NCI-H1694 treated with DMSO at 0.1 percent for 48 hours (cell line): ENCODE data around the gene SH3GLB2.

Source experiments
- DNase-seq: peaks from one replicate; lab custom pipeline; 2025; lab: John Stamatoyannopoulos, UW

The SH3GLB2 gene

GRCh38 chr9:129028192-129028966 is at the start of gene SH3GLB2:
Gene SH3GLB2 (minus strand): TSS chr9:129028331. CDS start chr9:129028154, 177 bp downstream.
- peak; percentile 66 for DNase-seq

- DNase-seq = no peak
These were observed 49.1 kb upstream of the SH3GLB2 start for GRCh38 chr9:129077236-129077635.

- DNase-seq = no peak
These were observed 48.5 kb upstream of the SH3GLB2 start for GRCh38 chr9:129076640-129077037.

- no peak for DNase-seq
These were observed 48.0 kb upstream of the SH3GLB2 start for GRCh38 chr9:129075996-129076639.

- DNase-seq = no peak
These were observed 46.0 kb upstream of the SH3GLB2 start for GRCh38 chr9:129074106-129074505.

- DNase-seq = no peak
These were observed 45.3 kb upstream of the SH3GLB2 start for GRCh38 chr9:129073404-129073803.

- DNase-seq = no peak
These were observed 44.0 kb upstream of the SH3GLB2 start for GRCh38 chr9:129072171-129072570.

- no peak for DNase-seq
These were observed 43.5 kb upstream of the SH3GLB2 start for GRCh38 chr9:129071526-129072126.

- DNase-seq = no peak
These were observed 42.8 kb upstream of the SH3GLB2 start for GRCh38 chr9:129070696-129071525.

- no peak for DNase-seq
These were observed 41.9 kb upstream of the SH3GLB2 start for GRCh38 chr9:129069862-129070641.

GRCh38 chr9:129068990-129069861 is 41.1 kb upstream of the SH3GLB2 start:
- no peak for DNase-seq

- DNase-seq = no peak
These were observed 40.0 kb upstream of the SH3GLB2 start for GRCh38 chr9:129068110-129068509.

- no peak for DNase-seq
These were observed 36.4 kb upstream of the SH3GLB2 start for GRCh38 chr9:129064499-129064908.

- no peak for DNase-seq
These were observed 34.9 kb upstream of the SH3GLB2 start for GRCh38 chr9:129063061-129063460.

- DNase-seq = no peak
These were observed 32.9 kb upstream of the SH3GLB2 start for GRCh38 chr9:129060991-129061390.

GRCh38 chr9:129059796-129060785 is 32.0 kb upstream of the SH3GLB2 start:
- no peak for DNase-seq

- DNase-seq = no peak
These were observed 31.0 kb upstream of the SH3GLB2 start for GRCh38 chr9:129058965-129059795.

GRCh38 chr9:129054163-129054851 is 26.2 kb upstream of the SH3GLB2 start:
- DNase-seq = no peak
